ENCODE measurements around the gene FSIP2. TPM values are rescaled to one million over a fixed set of nuclear protein-coding genes. Genes with fewer than 3 reads are reported as not detected.

FSIP2 gene
- total and polyA plus RNA-seq, 2 of the 8 experiments (the other 6 are each of a cell fraction or from before 2014, with no cell fraction given) = 0.47 to 1.4 TPM

DNA sequence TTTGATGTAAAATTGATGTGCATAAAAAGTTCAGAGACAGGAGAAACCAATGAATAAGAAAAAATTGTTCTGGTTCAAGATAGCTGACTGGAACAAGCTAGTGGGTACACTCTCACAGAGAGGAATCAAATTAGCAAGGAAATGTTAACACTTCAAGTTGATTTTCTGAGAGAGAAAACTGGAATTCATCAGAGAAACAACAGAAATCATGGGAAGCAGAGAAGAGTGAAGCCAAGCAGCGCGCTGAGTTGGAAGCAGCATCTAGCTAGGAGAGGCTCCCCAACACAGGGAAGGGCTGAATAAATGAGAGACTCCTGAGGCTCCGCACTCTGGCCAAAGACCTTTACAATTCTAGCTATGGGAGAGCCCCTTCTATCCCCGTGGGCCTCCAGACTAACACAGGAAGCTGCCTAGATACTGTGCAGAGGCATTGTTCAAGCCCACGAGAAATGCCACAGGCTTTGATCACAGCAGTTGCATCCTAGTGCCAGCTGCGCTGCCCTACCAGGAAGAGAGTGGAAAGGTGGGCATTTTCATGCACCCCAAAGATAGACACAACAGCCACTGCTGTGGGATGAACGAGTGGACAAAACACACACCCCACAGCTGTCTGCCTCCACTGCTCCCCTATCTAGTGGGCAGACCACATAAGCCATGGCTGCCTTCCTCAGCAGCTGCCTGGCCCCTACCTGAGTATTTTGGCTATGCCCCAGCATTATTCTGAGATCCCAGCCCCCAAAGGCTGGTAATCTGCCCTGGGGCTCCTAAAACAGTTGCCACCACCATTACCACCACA lies 136.7 kb downstream of the FSIP2 start:
- Histone ChIP-seq H2BK12ac (ENCODE audit: low read depth, low read length) (no peak overlapping the region), H3K27ac (ENCODE audit: low read depth, low read length) (no peak overlapping the region), H3K4me1 (replicated peaks in 1 of 4; ENCODE audit: control insufficient read depth in 3 of 4, insufficient read depth in 4 of 4, low read length in 3 of 4) (no peaks in the 10 kb centered on the region), H2AK5ac (ENCODE audit: low read depth, low read length) (no peak overlapping the region), H3K9ac (replicated peaks in 1 of 4; ENCODE audit: extremely low read depth in 1 of 4, low read depth in 3 of 4, low read length in 3 of 4) (no peak overlapping the region), H4K5ac (ENCODE audit: insufficient read length, low read depth, low read length) (no peak overlapping the region), H3K4me3 (ENCODE audit: extremely low read depth in 1 of 4, insufficient read depth in 2 of 4, low read depth in 3 of 4, low read length in 4 of 4) (no peak overlapping the region), H4K91ac (replicated peaks; ENCODE audit: insufficient read length, low read length) (no peak overlapping the region), H3K79me2 (ENCODE audit: control insufficient read depth in 1 of 2, insufficient read depth in 2 of 2, low read length in 2 of 2) (no peaks in the 10 kb centered on the region), H2BK20ac (ENCODE audit: low read length) (no peak overlapping the region), H3K4ac (replicated peaks; ENCODE audit: insufficient read length, low read depth, low read length) (no peak overlapping the region), H3K79me1 (ENCODE audit: low read depth, low read length) (no peaks in the 10 kb centered on the region), H2BK15ac (ENCODE audit: low read length) (no peak overlapping the region), H3K14ac (ENCODE audit: insufficient read length) (no peak overlapping the region), H3K23me2 (ENCODE audit: low read depth, low read length) (no peaks in the 10 kb centered on the region), H3K36me3 (ENCODE audit: control insufficient read depth in 2 of 4, insufficient read depth in 4 of 4, low read length in 3 of 4) (no peaks in the 10 kb centered on the region), H3K23ac (ENCODE audit: insufficient read length) (no peak overlapping the region), H4K20me1 (replicated peaks in 1 of 2; ENCODE audit: control insufficient read depth in 1 of 2, insufficient read depth in 2 of 2, low read length in 2 of 2) (no peaks in the 10 kb centered on the region), H3K9me3 (ENCODE audit: insufficient read depth in 2 of 2, low read depth in 1 of 2, low read length in 1 of 2) (no peaks in the 10 kb centered on the region), H3K56ac (replicated peaks; ENCODE audit: insufficient read length, low read depth, low read length) (no peak overlapping the region), H3K4me2 (ENCODE audit: insufficient read depth in 1 of 2, low read depth in 2 of 2, low read length in 2 of 2) (no peak overlapping the region), H2BK5ac (ENCODE audit: low read depth, low read length) (no peak overlapping the region), H2BK120ac (replicated peaks; ENCODE audit: low read depth, low read length) (no peak overlapping the region), H3K27me3 (replicated peaks in 1 of 4; ENCODE audit: control insufficient read depth in 3 of 4, extremely low read depth in 1 of 4, insufficient read depth in 3 of 4, low read length in 3 of 4) (no peaks in the 10 kb centered on the region), H4K8ac (ENCODE audit: extremely low read depth, insufficient read depth, low read length) (no peak overlapping the region; the same call in 1 of the 2 replicates), H2AFZ (ENCODE audit: low read length) (no peak overlapping the region), H3K18ac (ENCODE audit: extremely low read depth, low read length) (no peak overlapping the region)
- DNase-seq (ENCODE audit: low read depth in 1 of 2, low spot score in 2 of 2) (no peak), FAIRE-seq (no peak)
- 91% methylated on average over 7 of the region's 7 CpGs; no CpG with 5 or more reads in 1 of the 2 experiments for WGBS, 2 experiments (ENCODE audit: extremely low coverage in 1 of 2, insufficient coverage in 1 of 2, insufficient read length in 1 of 2, insufficient replicate concordance in 2 of 2, low coverage in 1 of 2, low lambda C conversion rate in 2 of 2, missing lambda C conversion rate in 1 of 2)
- ChIA-PET POLR2A (ENCODE audit: partially characterized antibody) (no interaction called here), CTCF (ENCODE audit: partially characterized antibody) (interaction anchor here (1.0 to 2.0 kb wide), 2 partner anchors 17 to 136 kb away, joined by 3 to 6 read pairs; no protein-coding TSS in a partner anchor)
- TF ChIP-seq SUZ12 (IDR thresholded peaks at IDR 0.05; ENCODE audit: low read length) (no peak), KDM4A (IDR thresholded peaks at IDR 0.05; ENCODE audit: low read depth, low read length, severe bottlenecking) (no peak)

Data from H1 (cell line).